ENCODE results near the gene LDHB.
"Not testable (repeated sequence)": the region's sequence is repeated elsewhere in the genome, so short reads cannot be mapped to it uniquely, and the experiment has no call there.

LDHB gene

GRCh38 chr12:21615431-21615830 lies 42.2 kb downstream of the LDHB start:
- no peaks in the 10 kb centered on the region for H3K9me3 Mint-ChIP-seq
- H3K4me1 Mint-ChIP-seq (ENCODE audit: low read depth in 2 of 2), result peaks cover 10 to 14% of the 10 kb centered on the region in 2 donors
- ATAC-seq (replicated peaks), result no peak
- no peaks in the 10 kb centered on the region for H3K36me3 Mint-ChIP-seq (ENCODE audit: insufficient read depth)
- peak overlapping the region in 1 of 2 donors; percentile 21 for H3K4me3 Mint-ChIP-seq
- H3K27ac Mint-ChIP-seq, result peak overlapping the region; percentile 13 to 50
- DNase-seq, result no peak
- no peaks in the 10 kb centered on the region for H3K27me3 Mint-ChIP-seq

GRCh38 chr12:21614506-21614905 lies 43.1 kb downstream of the LDHB start:
- Mint-ChIP-seq H3K36me3 (ENCODE audit: insufficient read depth) (no peaks in the 10 kb centered on the region), H3K4me1 (ENCODE audit: low read depth in 2 of 2) (peaks cover 10 to 14% of the 10 kb centered on the region in 2 donors), H3K4me3 (peak overlapping the region; percentile 21 to 47), H3K9me3 (no peaks in the 10 kb centered on the region), H3K27ac (peak overlapping the region; percentile 13 to 50), H3K27me3 (no peaks in the 10 kb centered on the region)
- ATAC-seq (replicated peaks) (peak; percentile 47), DNase-seq (no peak)

GRCh38 chr12:21613931-21614330 lies 43.7 kb downstream of the LDHB start:
- DNase-seq (no peak), ATAC-seq (replicated peaks) (no peak)
- Mint-ChIP-seq H3K4me1 (ENCODE audit: low read depth in 2 of 2) (peaks cover 10 to 14% of the 10 kb centered on the region in 2 donors), H3K9me3 (no peaks in the 10 kb centered on the region), H3K27me3 (no peaks in the 10 kb centered on the region), H3K4me3 (peak overlapping the region in 1 of 2 donors; percentile 21), H3K27ac (no peak overlapping the region), H3K36me3 (ENCODE audit: insufficient read depth) (no peaks in the 10 kb centered on the region)

GRCh38 chr12:21608196-21608595 lies 49.4 kb downstream of the LDHB start:
- ATAC-seq (replicated peaks) (no peak), DNase-seq (no peak)
- H3K4me3 Mint-ChIP-seq, result no peak overlapping the region
- no peaks in the 10 kb centered on the region for H3K27me3 Mint-ChIP-seq
- no peaks in the 10 kb centered on the region for H3K9me3 Mint-ChIP-seq
- no peak overlapping the region for H3K27ac Mint-ChIP-seq
- H3K36me3 Mint-ChIP-seq (ENCODE audit: insufficient read depth), result no peaks in the 10 kb centered on the region
- H3K4me1 Mint-ChIP-seq (ENCODE audit: low read depth in 2 of 2), result no peaks in the 10 kb centered on the region

GRCh38 chr12:21607701-21608100 lies 49.9 kb downstream of the LDHB start:
- no peak for DNase-seq
- H3K9me3 Mint-ChIP-seq, result no peaks in the 10 kb centered on the region

GRCh38 chr12:21606175-21606574 lies 51.5 kb downstream of the LDHB start:
- Mint-ChIP-seq H3K27me3 (peaks cover 0 to 4% of the 10 kb centered on the region in 2 donors), H3K27ac (no peak overlapping the region), H3K4me3 (no peak overlapping the region), H3K4me1 (ENCODE audit: low read depth in 2 of 2) (no peaks in the 10 kb centered on the region), H3K9me3 (no peaks in the 10 kb centered on the region), H3K36me3 (ENCODE audit: insufficient read depth) (no peaks in the 10 kb centered on the region)
- ATAC-seq (replicated peaks) (no peak), DNase-seq (no peak)

More at GRCh38 chr12:21607701-21608100, 49.9 kb downstream of the LDHB start:
- Mint-ChIP-seq H3K36me3 (ENCODE audit: insufficient read depth) (no peaks in the 10 kb centered on the region), H3K27me3 (no peaks in the 10 kb centered on the region), H3K4me1 (ENCODE audit: low read depth in 2 of 2) (no peaks in the 10 kb centered on the region), H3K4me3 (no peak overlapping the region), H3K27ac (no peak overlapping the region)
- ATAC-seq (replicated peaks), result peak; percentile 24

- H3K27ac Mint-ChIP-seq, result no peak within 1 kb of the TSS
- H3K4me1 Mint-ChIP-seq (ENCODE audit: low read depth in 2 of 2), result no peaks in the 10 kb centered on the region
- peaks cover 0 to 5% of the 10 kb centered on the region in 2 donors for H3K27me3 Mint-ChIP-seq
- H3K9me3 Mint-ChIP-seq, result no peaks in the 10 kb centered on the region
- DNase-seq, result no peak
- no peak for ATAC-seq (replicated peaks)
- no peaks in the 10 kb centered on the region for H3K36me3 Mint-ChIP-seq (ENCODE audit: insufficient read depth)
- no peak within 1 kb of the TSS for H3K4me3 Mint-ChIP-seq
Measured at GRCh38 chr12:21604245-21605101, 53.2 kb downstream of the LDHB start, which contains the start of gene GYS2. Gene GYS2 (minus strand): TSS chr12:21604847. CDS start chr12:21604592, 255 bp downstream.

GRCh38 chr12:21602774-21603173 lies 54.9 kb downstream of the LDHB start:
- DNase-seq (no peak), ATAC-seq (replicated peaks) (no peak)
- Mint-ChIP-seq H3K27ac (no peak overlapping the region), H3K36me3 (ENCODE audit: insufficient read depth) (no peaks in the 10 kb centered on the region), H3K4me3 (no peak overlapping the region), H3K9me3 (no peaks in the 10 kb centered on the region), H3K4me1 (ENCODE audit: low read depth in 2 of 2) (no peaks in the 10 kb centered on the region), H3K27me3 (peaks cover 0 to 5% of the 10 kb centered on the region in 2 donors)

- peaks cover 0 to 5% of the 10 kb centered on the region in 2 donors for H3K27me3 Mint-ChIP-seq
- H3K4me1 Mint-ChIP-seq (ENCODE audit: low read depth in 2 of 2), result no peaks in the 10 kb centered on the region
- H3K4me3 Mint-ChIP-seq, result no peak overlapping the region
- ATAC-seq (replicated peaks), result no peak
- no peaks in the 10 kb centered on the region for H3K36me3 Mint-ChIP-seq (ENCODE audit: insufficient read depth)
- no peaks in the 10 kb centered on the region for H3K9me3 Mint-ChIP-seq
- DNase-seq, result no peak
- H3K27ac Mint-ChIP-seq, result no peak overlapping the region
Measured at GRCh38 chr12:21600196-21600595, 57.4 kb downstream of the LDHB start.

GRCh38 chr12:21599143-21599999 lies 58.3 kb downstream of the LDHB start:
- ATAC-seq (replicated peaks) (no peak), DNase-seq (no peak)
- no peak overlapping the region for H3K27ac Mint-ChIP-seq
- no peaks in the 10 kb centered on the region for H3K9me3 Mint-ChIP-seq
- no peaks in the 10 kb centered on the region for H3K36me3 Mint-ChIP-seq (ENCODE audit: insufficient read depth)
- no peak overlapping the region for H3K4me3 Mint-ChIP-seq
- H3K27me3 Mint-ChIP-seq, result peaks cover 0 to 5% of the 10 kb centered on the region in 2 donors
- H3K4me1 Mint-ChIP-seq (ENCODE audit: low read depth in 2 of 2), result no peaks in the 10 kb centered on the region

- Mint-ChIP-seq H3K4me1 (ENCODE audit: low read depth in 2 of 2) (no peaks in the 10 kb centered on the region), H3K27ac (no peak overlapping the region), H3K27me3 (peaks cover 0 to 5% of the 10 kb centered on the region in 2 donors), H3K36me3 (ENCODE audit: insufficient read depth) (no peaks in the 10 kb centered on the region), H3K9me3 (no peaks in the 10 kb centered on the region), H3K4me3 (no peak overlapping the region)
- ATAC-seq (replicated peaks) (no peak), DNase-seq (no peak)
Measured at GRCh38 chr12:21598651-21599050, 59.0 kb downstream of the LDHB start.

- H3K4me3 Mint-ChIP-seq, H3K9me3 Mint-ChIP-seq: not testable (repeated sequence)
Measured at GRCh38 chr12:21595356-21595755, 62.3 kb downstream of the LDHB start.

GRCh38 chr12:21585485-21585884 lies 72.2 kb downstream of the LDHB start:
- DNase-seq, result no peak
- no peaks in the 10 kb centered on the region for H3K4me1 Mint-ChIP-seq (ENCODE audit: low read depth in 2 of 2)
- H3K27ac Mint-ChIP-seq, result no peak overlapping the region
- peaks cover 26 to 46% of the 10 kb centered on the region in 2 donors for H3K27me3 Mint-ChIP-seq
- no peak for ATAC-seq (replicated peaks)
- no peak overlapping the region for H3K4me3 Mint-ChIP-seq
- no peaks in the 10 kb centered on the region for H3K36me3 Mint-ChIP-seq (ENCODE audit: insufficient read depth)
- no peaks in the 10 kb centered on the region for H3K9me3 Mint-ChIP-seq

More at GRCh38 chr12:21595356-21595755, 62.3 kb downstream of the LDHB start:
- ATAC-seq (replicated peaks); DNase-seq; H3K4me1 Mint-ChIP-seq (ENCODE audit: low read depth in 2 of 2); H3K27ac Mint-ChIP-seq; H3K27me3 Mint-ChIP-seq; H3K36me3 Mint-ChIP-seq (ENCODE audit: insufficient read depth): not testable (repeated sequence)

All from effector memory CD8-positive, alpha-beta T cell (primary cell).